Left lung (tissue), 10 donors: ENCODE measurements around the gene TRPV5. TPM values are rescaled to one million over a fixed set of nuclear protein-coding genes. Genes with fewer than 3 reads are reported as not detected.
A peak's percentile ranks its signal among the peaks of the same experiment; 100 is the strongest.

Experiments used
- ATAC-seq: fragments of 200-7000 bp; cut with Tn5 transposase; one replicate; pipeline ENCODE4 v1.9.1; 2020; ENCODE audit warnings: moderate library complexity
- DNase-seq, 4 donors: peaks; one replicate each; pipeline ENCODE4 v3.0.0-alpha.2; 2013 to 2020
- H3K27ac ChIP-seq, 2 donors: fragments of 200-600 bp; sonication (generic) in 1 of 2; one replicate each; pipeline versions ENCODE4 v1.5.0 to v1.8.0; 2020 to 2021
- H3K27me3 ChIP-seq, 2 donors: fragments of 200-600 bp; sonication (generic) in 1 of 2; one replicate each; pipeline versions ENCODE4 v1.5.0 to v1.8.0; 2020 to 2021
- H3K36me3 ChIP-seq, 2 donors: fragments of 200-600 bp; sonication (generic) in 1 of 2; one replicate each; pipeline versions ENCODE4 v1.5.0 to v1.8.0; 2020 to 2021
- H3K4me1 ChIP-seq, 2 donors: fragments of 200-600 bp; one replicate each; pipeline ENCODE4 v1.8.0; 2021
- H3K4me3 ChIP-seq, 2 donors: fragments of 200-600 bp; sonication (generic) in 1 of 2; one replicate each; pipeline versions ENCODE4 v1.5.0 to v1.8.0; 2020 to 2021; ENCODE audit warnings: mild to moderate bottlenecking in 1 of 2
- H3K9me3 ChIP-seq, 2 donors: fragments of 200-600 bp; sonication (generic) in 1 of 2; one replicate each; pipeline versions ENCODE4 v1.5.0 to v1.8.0; 2020 to 2021
- intact Hi-C, 2 donors: fragments of 100-400 bp; cut with DNase I; formaldehyde crosslinking; loops; one replicate each; pipeline versions ENCODE4 v1.11.2 to v1.14.2; 2022
- polyA plus RNA-seq, 6 donors: library from polyadenylated mRNA; unstranded; fragments of 120-200 nt; gene quantifications; one replicate each; pipeline ENCODE4 v1.2.1, GENCODE V29; 2013; ENCODE audit not compliant: insufficient read length in 6 of 6
- total RNA-seq, 2 donors: library from RNA; stranded (reverse); fragmentation: NEBNext Ultra II Directional; extraction: Animal tissue kit (Norgen Biotek cat#: 25700); gene quantifications; one replicate each; pipeline ENCODE4 v1.2.1, GENCODE V29; 2021
- TF ChIP-seq, protein P1 (sequence below), 2 donors: fragments of 200-600 bp; sonication (generic) in 1 of 2; IDR thresholded peaks; one replicate each; pipeline versions ENCODE4 v1.5.0 to v1.8.0; 2021; ENCODE audit warnings: antibody characterized with exemption in 2 of 2
- donor health status: DM: no; HTN: yes; CAD: no.
- donor health status: DM: no; HTN: no; CAD: no.

The TRPV5 gene
- total and polyA plus RNA-seq, 8 donors = 0.10 to 0.25 (median 0.16) TPM; not detected in 2

DNA sequence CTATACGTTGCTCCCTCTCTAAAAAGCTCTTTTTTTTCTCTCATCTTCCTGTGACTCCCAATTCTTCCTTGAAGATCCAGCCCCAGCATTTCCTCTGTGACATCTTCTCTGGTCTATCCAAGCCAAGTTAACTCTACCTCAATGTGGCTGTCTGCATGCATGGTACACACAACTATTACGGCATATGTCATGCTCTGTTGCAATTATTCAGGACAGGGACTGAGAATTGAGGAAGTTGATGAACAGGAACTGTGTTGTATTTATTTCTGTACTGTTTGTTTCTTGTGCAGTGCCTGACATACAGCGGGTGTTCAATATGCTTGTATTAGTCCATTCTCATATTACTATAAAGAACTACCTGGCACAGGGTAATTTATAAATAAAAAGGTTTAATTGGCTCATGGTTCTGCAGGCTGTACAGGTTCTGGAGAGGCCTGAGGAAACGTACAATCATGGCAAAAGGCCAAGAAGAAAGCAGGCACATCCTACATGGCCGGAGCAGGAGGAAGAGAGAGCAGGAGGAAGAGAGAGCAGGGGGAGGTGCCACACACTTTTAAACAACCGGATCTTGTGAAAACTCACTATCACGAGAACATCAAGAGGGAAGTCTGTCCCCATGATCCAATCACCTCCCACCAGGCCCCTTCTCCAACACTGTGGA lies 6.3 kb downstream of the TRPV5 start:
- Histone ChIP-seq H3K27me3 (no peaks in the 10 kb centered on the region), H3K27ac (peak overlapping the region; percentile 14 to 96), H3K9me3 (no peaks in the 10 kb centered on the region), H3K4me3 (no peak overlapping the region), H3K36me3 (no peaks in the 10 kb centered on the region), H3K4me1 (peaks cover 0 to 9% of the 10 kb centered on the region in 2 donors)
- TF ChIP-seq, protein P1, sequence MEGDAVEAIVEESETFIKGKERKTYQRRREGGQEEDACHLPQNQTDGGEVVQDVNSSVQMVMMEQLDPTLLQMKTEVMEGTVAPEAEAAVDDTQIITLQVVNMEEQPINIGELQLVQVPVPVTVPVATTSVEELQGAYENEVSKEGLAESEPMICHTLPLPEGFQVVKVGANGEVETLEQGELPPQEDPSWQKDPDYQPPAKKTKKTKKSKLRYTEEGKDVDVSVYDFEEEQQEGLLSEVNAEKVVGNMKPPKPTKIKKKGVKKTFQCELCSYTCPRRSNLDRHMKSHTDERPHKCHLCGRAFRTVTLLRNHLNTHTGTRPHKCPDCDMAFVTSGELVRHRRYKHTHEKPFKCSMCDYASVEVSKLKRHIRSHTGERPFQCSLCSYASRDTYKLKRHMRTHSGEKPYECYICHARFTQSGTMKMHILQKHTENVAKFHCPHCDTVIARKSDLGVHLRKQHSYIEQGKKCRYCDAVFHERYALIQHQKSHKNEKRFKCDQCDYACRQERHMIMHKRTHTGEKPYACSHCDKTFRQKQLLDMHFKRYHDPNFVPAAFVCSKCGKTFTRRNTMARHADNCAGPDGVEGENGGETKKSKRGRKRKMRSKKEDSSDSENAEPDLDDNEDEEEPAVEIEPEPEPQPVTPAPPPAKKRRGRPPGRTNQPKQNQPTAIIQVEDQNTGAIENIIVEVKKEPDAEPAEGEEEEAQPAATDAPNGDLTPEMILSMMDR (IDR thresholded peaks at IDR 0.05) = no peak
- peak; percentile 69 for ATAC-seq
- intact Hi-C loops = no loop called here
- peak in 1 of 4 donors; percentile 44 for DNase-seq

DNA sequence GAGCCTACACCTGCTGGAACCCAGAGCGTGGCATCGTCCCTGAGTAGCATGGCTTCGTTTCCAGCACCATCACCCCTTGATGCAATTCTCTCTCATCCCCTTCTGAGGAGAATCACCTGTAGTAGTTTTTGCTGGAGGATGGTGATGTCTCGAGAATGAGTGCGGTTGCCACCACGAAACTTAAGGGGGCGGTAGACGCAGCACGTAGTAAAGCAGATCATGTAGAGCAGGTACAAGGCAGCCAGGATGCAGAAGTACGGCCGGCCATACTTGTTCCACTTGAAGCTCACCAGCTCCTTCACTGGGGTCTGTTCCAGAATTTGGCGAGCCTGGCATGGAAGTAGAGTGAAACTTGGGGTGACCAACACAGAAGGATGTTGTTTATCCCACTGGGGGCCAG lies 8.1 kb downstream of the TRPV5 start:
- H3K36me3 ChIP-seq = no peaks in the 10 kb centered on the region
- no peaks in the 10 kb centered on the region for H3K9me3 ChIP-seq
- DNase-seq (no peak), ATAC-seq (no peak)
- TF ChIP-seq, protein P1 (IDR thresholded peaks at IDR 0.05) = no peak
- H3K27me3 ChIP-seq = no peaks in the 10 kb centered on the region
- intact Hi-C loops = no loop called here
- H3K27ac ChIP-seq = no peak overlapping the region
- H3K4me1 ChIP-seq = peaks cover 0 to 9% of the 10 kb centered on the region in 2 donors
- H3K4me3 ChIP-seq = no peak overlapping the region

DNA sequence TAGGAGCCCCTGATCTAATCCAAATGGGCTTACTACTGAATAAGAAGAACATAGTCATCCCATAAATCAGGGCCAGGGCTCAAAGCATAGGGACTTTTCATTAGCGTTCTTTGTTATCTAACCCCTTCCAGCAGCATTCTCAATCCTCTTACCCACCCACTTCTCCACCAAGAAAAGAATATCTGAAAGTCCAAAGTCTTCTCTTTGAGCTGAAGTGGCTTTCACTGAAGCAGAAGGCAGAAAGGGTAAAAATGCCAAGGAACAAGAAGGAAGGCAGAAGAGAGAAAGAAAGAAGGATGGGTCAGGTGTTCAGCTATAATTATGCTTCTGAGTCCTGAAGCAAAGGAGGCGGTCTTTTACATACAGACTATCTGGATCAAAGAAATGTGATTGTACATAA lies 10.2 kb downstream of the TRPV5 start:
- no peaks in the 10 kb centered on the region for H3K27me3 ChIP-seq
- TF ChIP-seq, protein P1 (IDR thresholded peaks at IDR 0.05) = no peak
- no peaks in the 10 kb centered on the region for H3K9me3 ChIP-seq
- peaks cover 0 to 9% of the 10 kb centered on the region in 2 donors for H3K4me1 ChIP-seq
- H3K27ac ChIP-seq = no peak overlapping the region
- no peak for ATAC-seq
- no peaks in the 10 kb centered on the region for H3K36me3 ChIP-seq
- no peak overlapping the region for H3K4me3 ChIP-seq
- intact Hi-C loops = no loop called here
- DNase-seq = no peak

- Histone ChIP-seq H3K4me3 (no peak overlapping the region), H3K27ac (no peak overlapping the region), H3K9me3 (no peaks in the 10 kb centered on the region), H3K36me3 (no peaks in the 10 kb centered on the region), H3K4me1 (no peaks in the 10 kb centered on the region), H3K27me3 (no peaks in the 10 kb centered on the region)
- ATAC-seq (no peak), DNase-seq (no peak)
- TF ChIP-seq, protein P1 (IDR thresholded peaks at IDR 0.05) = no peak
- intact Hi-C loops = no loop called here
Measured at GRCh38 chr7:142919656-142920055, 13.9 kb downstream of the TRPV5 start.

GRCh38 chr7:142918901-142919300 lies 14.6 kb downstream of the TRPV5 start:
- Histone ChIP-seq H3K4me1 (no peaks in the 10 kb centered on the region), H3K9me3 (no peaks in the 10 kb centered on the region), H3K27ac (no peak overlapping the region), H3K4me3 (no peak overlapping the region), H3K36me3 (no peaks in the 10 kb centered on the region), H3K27me3 (no peaks in the 10 kb centered on the region)
- no peak for ATAC-seq
- intact Hi-C loops = no loop called here
- TF ChIP-seq, protein P1 (IDR thresholded peaks at IDR 0.05) = no peak
- DNase-seq = no peak
